ENCODE measurements around the gene CCDC134. TPM values are rescaled to one million over a fixed set of nuclear protein-coding genes. Genes with fewer than 3 reads are reported as not detected.
"Not testable (repeated sequence)": the region's sequence is repeated elsewhere in the genome, so short reads cannot be mapped to it uniquely, and the experiment has no call there.

Gene CCDC134
- total RNA-seq, 1 donor from 2014 or later, result 11.3 TPM

GRCh38 chr22:41833369-41834004 is 33.0 kb downstream of the CCDC134 start:
- peak overlapping the region; percentile 72 for H2AFZ ChIP-seq (ENCODE audit: low read depth, low read length)
- peaks cover 18% of the 10 kb centered on the region for H3K4me1 ChIP-seq (ENCODE audit: insufficient read depth, low read length)
- peaks cover 9% of the 10 kb centered on the region for H3K36me3 ChIP-seq (ENCODE audit: insufficient read depth, low read length)
- no peak for TF ChIP-seq CTCF (IDR thresholded peaks at IDR 0.05; ENCODE audit: insufficient read depth, low read depth, low read length)
- TF ChIP-seq EZH2 (IDR thresholded peaks at IDR 0.05; ENCODE audit: insufficient read depth, low read length), result no peak
- Mint-ChIP-seq H3K9me3 (ENCODE audit: unreplicated experiment) (no peaks in the 10 kb centered on the region), H3K4me1 (ENCODE audit: low read depth, unreplicated experiment) (peaks cover 13% of the 10 kb centered on the region), H3K36me3 (ENCODE audit: low read depth, unreplicated experiment) (peaks cover 13% of the 10 kb centered on the region), H3K27ac (ENCODE audit: unreplicated experiment) (peak overlapping the region; percentile 79), H3K4me3 (ENCODE audit: unreplicated experiment) (peak overlapping the region; percentile 96), H3K27me3 (ENCODE audit: low read depth, unreplicated experiment) (no peaks in the 10 kb centered on the region)
- peaks cover 40% of the 10 kb centered on the region for H3K79me2 ChIP-seq (ENCODE audit: insufficient read depth, low read length)
- no peaks in the 10 kb centered on the region for H3K9me3 ChIP-seq (ENCODE audit: insufficient read depth, low read depth, low read length)
- DNase-seq (ENCODE audit: low read depth) (no peak), FAIRE-seq (no peak)
- peaks cover 39% of the 10 kb centered on the region for H4K20me1 ChIP-seq (ENCODE audit: insufficient read depth, low read length)
- no peaks in the 10 kb centered on the region for H3K27me3 ChIP-seq (ENCODE audit: insufficient read depth, low read length)
- H3K9ac ChIP-seq (ENCODE audit: low read length), result peak overlapping the region; percentile 80
- peak overlapping the region; percentile 85 for H3K4me2 ChIP-seq (ENCODE audit: low read length)
- peak overlapping the region; percentile 82 for H3K4me3 ChIP-seq (ENCODE audit: insufficient read depth, low read depth, low read length)
- H3K27ac ChIP-seq (ENCODE audit: low read depth, low read length), result peak overlapping the region; percentile 93

- TF ChIP-seq CTCF (IDR thresholded peaks at IDR 0.05; ENCODE audit: insufficient read depth, low read depth, low read length) (no peak), EZH2 (IDR thresholded peaks at IDR 0.05; ENCODE audit: insufficient read depth, low read length) (no peak)
- Mint-ChIP-seq H3K27me3 (ENCODE audit: low read depth, unreplicated experiment) (no peaks in the 10 kb centered on the region), H3K36me3 (ENCODE audit: low read depth, unreplicated experiment) (peaks cover 13% of the 10 kb centered on the region), H3K27ac (ENCODE audit: unreplicated experiment) (peak overlapping the region; percentile 79), H3K4me1 (ENCODE audit: low read depth, unreplicated experiment) (peaks cover 13% of the 10 kb centered on the region), H3K9me3 (ENCODE audit: unreplicated experiment) (no peaks in the 10 kb centered on the region), H3K4me3 (ENCODE audit: unreplicated experiment) (peak overlapping the region; percentile 96)
- Histone ChIP-seq H3K4me1 (ENCODE audit: insufficient read depth, low read length) (peaks cover 18% of the 10 kb centered on the region), H3K79me2 (ENCODE audit: insufficient read depth, low read length) (peaks cover 48% of the 10 kb centered on the region), H3K4me2 (ENCODE audit: low read length) (peak overlapping the region; percentile 85), H4K20me1 (ENCODE audit: insufficient read depth, low read length) (peaks cover 47% of the 10 kb centered on the region), H2AFZ (ENCODE audit: low read depth, low read length) (peak overlapping the region; percentile 72), H3K9me3 (ENCODE audit: insufficient read depth, low read depth, low read length) (no peaks in the 10 kb centered on the region), H3K9ac (ENCODE audit: low read length) (peak overlapping the region; percentile 80), H3K36me3 (ENCODE audit: insufficient read depth, low read length) (peaks cover 9% of the 10 kb centered on the region), H3K27me3 (ENCODE audit: insufficient read depth, low read length) (no peaks in the 10 kb centered on the region), H3K27ac (ENCODE audit: low read depth, low read length) (peak overlapping the region; percentile 93), H3K4me3 (ENCODE audit: insufficient read depth, low read depth, low read length) (peak overlapping the region; percentile 82)
- DNase-seq (ENCODE audit: low read depth) (no peak), FAIRE-seq (no peak)
Measured at GRCh38 chr22:41834005-41834944, 33.8 kb downstream of the CCDC134 start.

- H3K27me3 ChIP-seq (ENCODE audit: insufficient read depth, low read length); FAIRE-seq; H3K4me3 ChIP-seq (ENCODE audit: insufficient read depth, low read depth, low read length); H3K4me2 ChIP-seq (ENCODE audit: low read length); DNase-seq (ENCODE audit: low read depth); H3K27ac Mint-ChIP-seq (ENCODE audit: unreplicated experiment); H3K9ac ChIP-seq (ENCODE audit: low read length); H3K9me3 ChIP-seq (ENCODE audit: insufficient read depth, low read depth, low read length); H3K36me3 ChIP-seq (ENCODE audit: insufficient read depth, low read length); H3K4me3 Mint-ChIP-seq (ENCODE audit: unreplicated experiment); H3K27me3 Mint-ChIP-seq (ENCODE audit: low read depth, unreplicated experiment); H2AFZ ChIP-seq (ENCODE audit: low read depth, low read length); H3K27ac ChIP-seq (ENCODE audit: low read depth, low read length); H3K9me3 Mint-ChIP-seq (ENCODE audit: unreplicated experiment): not testable (repeated sequence)
- peaks cover 57% of the 10 kb centered on the region for H4K20me1 ChIP-seq (ENCODE audit: insufficient read depth, low read length)
- peaks cover 58% of the 10 kb centered on the region for H3K79me2 ChIP-seq (ENCODE audit: insufficient read depth, low read length)
- Mint-ChIP-seq H3K4me1 (ENCODE audit: low read depth, unreplicated experiment) (peaks cover 13% of the 10 kb centered on the region), H3K36me3 (ENCODE audit: low read depth, unreplicated experiment) (peaks cover 13% of the 10 kb centered on the region)
- H3K4me1 ChIP-seq (ENCODE audit: insufficient read depth, low read length), result peaks cover 18% of the 10 kb centered on the region
Measured at GRCh38 chr22:41835462-41835861, 35.0 kb downstream of the CCDC134 start.
